ENCODE data around the gene CTNNA2.

DNA sequence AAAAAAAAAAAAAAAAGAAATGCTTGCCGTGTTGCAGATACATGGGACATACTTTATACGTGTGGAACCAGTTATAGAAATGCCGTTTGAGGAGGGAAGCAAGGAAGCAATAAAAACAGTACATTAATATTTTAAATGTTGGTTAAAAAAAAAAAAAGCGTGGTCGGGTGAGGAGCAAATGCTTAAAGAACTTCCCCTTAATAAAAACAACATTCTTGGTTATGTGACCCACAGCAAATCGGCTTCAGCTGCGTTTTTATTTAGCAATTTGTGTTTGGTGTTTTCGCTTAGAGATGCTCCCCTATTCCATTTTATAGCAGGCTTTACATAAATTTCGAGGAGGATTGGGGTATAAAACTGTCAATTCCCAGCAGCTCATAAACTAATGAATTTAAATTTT lies 568.1 kb downstream of the CTNNA2 start:
- TF ChIP-seq, protein P1, sequence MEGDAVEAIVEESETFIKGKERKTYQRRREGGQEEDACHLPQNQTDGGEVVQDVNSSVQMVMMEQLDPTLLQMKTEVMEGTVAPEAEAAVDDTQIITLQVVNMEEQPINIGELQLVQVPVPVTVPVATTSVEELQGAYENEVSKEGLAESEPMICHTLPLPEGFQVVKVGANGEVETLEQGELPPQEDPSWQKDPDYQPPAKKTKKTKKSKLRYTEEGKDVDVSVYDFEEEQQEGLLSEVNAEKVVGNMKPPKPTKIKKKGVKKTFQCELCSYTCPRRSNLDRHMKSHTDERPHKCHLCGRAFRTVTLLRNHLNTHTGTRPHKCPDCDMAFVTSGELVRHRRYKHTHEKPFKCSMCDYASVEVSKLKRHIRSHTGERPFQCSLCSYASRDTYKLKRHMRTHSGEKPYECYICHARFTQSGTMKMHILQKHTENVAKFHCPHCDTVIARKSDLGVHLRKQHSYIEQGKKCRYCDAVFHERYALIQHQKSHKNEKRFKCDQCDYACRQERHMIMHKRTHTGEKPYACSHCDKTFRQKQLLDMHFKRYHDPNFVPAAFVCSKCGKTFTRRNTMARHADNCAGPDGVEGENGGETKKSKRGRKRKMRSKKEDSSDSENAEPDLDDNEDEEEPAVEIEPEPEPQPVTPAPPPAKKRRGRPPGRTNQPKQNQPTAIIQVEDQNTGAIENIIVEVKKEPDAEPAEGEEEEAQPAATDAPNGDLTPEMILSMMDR (IDR thresholded peaks at IDR 0.05), result no peak
- no peak for TF ChIP-seq POLR2A (IDR thresholded peaks at IDR 0.05)
